ENCODE data around the gene RANGAP1. TPM values are rescaled to one million over a fixed set of nuclear protein-coding genes. Genes with fewer than 3 reads are reported as not detected.
A peak's percentile ranks its signal among the peaks of the same experiment; 100 is the strongest.

Gene RANGAP1
- total RNA-seq, 4 donors from 2014 or later: 35.5 to 42.7 (median 38.8) TPM

DNA sequence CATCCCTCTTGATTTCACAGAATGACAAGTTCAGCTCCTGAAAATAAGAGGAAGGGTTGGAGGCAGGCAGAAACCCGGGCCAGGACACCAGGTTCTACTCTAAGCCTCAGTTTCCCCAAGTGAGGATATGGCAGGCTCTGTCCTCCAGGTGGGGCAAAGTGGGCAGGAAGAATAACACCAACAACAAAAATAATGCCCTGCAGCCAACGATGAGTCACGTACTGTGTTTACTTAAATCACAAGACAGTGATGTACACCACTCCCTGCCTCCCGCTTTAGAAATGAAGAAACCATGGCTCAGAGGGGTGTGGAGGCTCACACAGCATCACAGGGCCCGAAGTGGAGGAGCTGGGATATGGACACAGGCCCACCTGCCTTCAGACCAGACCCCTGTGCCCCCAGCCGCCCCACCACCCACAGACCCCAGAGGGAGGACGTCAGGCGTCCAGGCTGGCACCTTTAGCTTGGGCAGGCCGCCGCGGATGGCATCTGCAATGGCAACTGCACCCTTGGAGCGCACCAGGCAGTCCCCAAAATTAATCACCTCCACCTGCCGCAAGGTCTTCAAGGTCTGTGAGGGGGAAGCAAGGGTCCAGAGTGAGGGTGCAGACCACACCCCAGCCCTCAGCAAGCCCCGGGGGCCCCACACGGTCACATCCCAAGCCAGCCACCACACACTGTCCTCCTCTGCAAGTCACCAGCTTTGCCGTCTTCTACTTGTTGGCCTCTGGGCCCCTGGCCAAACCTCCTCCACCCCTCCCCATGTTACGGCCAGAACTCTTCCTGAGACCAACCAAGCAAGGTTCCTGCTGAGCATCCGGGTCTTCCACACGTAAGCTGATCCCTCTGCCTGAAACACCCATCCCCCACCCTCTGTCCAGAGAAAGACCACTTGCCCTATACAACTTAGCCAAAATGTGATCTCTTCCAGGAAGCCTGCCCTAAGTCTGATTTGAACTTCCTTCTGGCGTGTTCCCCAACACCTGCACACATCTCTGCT, 29.4 kb downstream of the RANGAP1 start:
- no peaks in the 10 kb centered on the region for H3K27me3 ChIP-seq
- no peak overlapping the region for H3K27ac ChIP-seq
- peaks cover 45 to 57% of the 10 kb centered on the region in 2 donors for H3K36me3 ChIP-seq
- no peaks in the 10 kb centered on the region for H3K4me1 ChIP-seq
- no peaks in the 10 kb centered on the region for H3K9me3 ChIP-seq
- DNase-seq: peak in 1 of 2 donors; percentile 12
- no peak overlapping the region for H3K4me3 ChIP-seq (replicated peaks in 1 of 3)
- 78 to 79% methylated on average over 14 to 19 of the region's 20 CpGs for WGBS, 2 donors
- intact Hi-C loops (cut with DNase I): no loop called here
- TF ChIP-seq, protein P1, sequence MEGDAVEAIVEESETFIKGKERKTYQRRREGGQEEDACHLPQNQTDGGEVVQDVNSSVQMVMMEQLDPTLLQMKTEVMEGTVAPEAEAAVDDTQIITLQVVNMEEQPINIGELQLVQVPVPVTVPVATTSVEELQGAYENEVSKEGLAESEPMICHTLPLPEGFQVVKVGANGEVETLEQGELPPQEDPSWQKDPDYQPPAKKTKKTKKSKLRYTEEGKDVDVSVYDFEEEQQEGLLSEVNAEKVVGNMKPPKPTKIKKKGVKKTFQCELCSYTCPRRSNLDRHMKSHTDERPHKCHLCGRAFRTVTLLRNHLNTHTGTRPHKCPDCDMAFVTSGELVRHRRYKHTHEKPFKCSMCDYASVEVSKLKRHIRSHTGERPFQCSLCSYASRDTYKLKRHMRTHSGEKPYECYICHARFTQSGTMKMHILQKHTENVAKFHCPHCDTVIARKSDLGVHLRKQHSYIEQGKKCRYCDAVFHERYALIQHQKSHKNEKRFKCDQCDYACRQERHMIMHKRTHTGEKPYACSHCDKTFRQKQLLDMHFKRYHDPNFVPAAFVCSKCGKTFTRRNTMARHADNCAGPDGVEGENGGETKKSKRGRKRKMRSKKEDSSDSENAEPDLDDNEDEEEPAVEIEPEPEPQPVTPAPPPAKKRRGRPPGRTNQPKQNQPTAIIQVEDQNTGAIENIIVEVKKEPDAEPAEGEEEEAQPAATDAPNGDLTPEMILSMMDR (IDR thresholded peaks at IDR 0.05): no peak
- no peak for TF ChIP-seq POLR2A (IDR thresholded peaks at IDR 0.05)

DNA sequence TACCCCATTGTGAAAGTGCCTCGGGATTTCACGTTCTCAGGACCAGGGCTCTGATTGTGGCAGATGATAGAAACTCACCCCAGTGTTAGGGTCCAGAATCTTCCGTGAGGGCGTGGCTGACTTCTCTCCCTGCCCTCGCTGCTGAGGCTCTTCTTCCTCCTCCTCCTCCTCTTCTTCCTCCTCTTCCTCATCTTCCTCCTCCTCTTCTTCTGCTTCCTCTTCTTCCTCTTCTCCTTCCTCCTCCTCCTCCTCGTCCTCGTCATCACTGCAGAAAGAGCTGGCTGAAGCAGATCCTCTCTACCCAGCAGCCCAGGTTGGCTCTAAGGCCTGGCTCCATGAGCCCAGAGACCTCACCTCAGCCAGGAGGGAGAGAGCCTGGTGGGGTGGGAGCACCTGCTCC, 31.8 kb downstream of the RANGAP1 start:
- Histone ChIP-seq H3K4me3 (replicated peaks in 1 of 3) (no peak overlapping the region), H3K27me3 (no peaks in the 10 kb centered on the region), H3K9me3 (no peaks in the 10 kb centered on the region), H3K4me1 (no peaks in the 10 kb centered on the region), H3K36me3 (peaks cover 57 to 58% of the 10 kb centered on the region in 2 donors), H3K27ac (no peak overlapping the region)
- TF ChIP-seq POLR2A (IDR thresholded peaks at IDR 0.05): no peak
- TF ChIP-seq, protein P1 (IDR thresholded peaks at IDR 0.05): no peak
- 93 to 94% methylated on average over 7 of the region's 7 CpGs for WGBS, 2 donors
- intact Hi-C loops (cut with DNase I): no loop called here
- DNase-seq: no peak

DNA sequence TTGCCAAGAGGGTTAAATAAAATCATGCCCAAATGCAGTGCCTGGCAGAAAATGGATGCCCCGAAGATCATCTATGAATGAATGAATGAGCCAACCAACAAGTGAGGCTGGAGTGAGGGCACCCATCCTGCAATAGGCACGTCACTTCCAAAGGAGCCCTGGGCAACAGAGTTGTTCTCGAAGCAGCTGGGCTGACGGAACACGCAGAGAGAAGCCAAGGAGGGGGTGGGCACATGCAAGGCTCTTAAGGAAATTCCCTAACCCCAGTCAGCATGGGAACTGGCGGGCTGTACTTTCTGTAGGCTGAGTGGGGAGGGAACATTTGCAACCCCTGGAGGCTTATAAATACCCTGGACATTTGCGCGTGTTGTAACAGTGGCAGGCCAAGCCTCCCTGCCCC, 33.6 kb downstream of the RANGAP1 start:
- TF ChIP-seq POLR2A (IDR thresholded peaks at IDR 0.05): no peak
- TF ChIP-seq, protein P1 (IDR thresholded peaks at IDR 0.05): no peak
- no peak for DNase-seq
- H3K27me3 ChIP-seq: no peaks in the 10 kb centered on the region
- H3K4me3 ChIP-seq (replicated peaks in 1 of 3): no peak overlapping the region
- intact Hi-C loops (cut with DNase I): no loop called here
- H3K36me3 ChIP-seq: peaks cover 60 to 63% of the 10 kb centered on the region in 2 donors
- H3K9me3 ChIP-seq: no peaks in the 10 kb centered on the region
- H3K27ac ChIP-seq: no peak overlapping the region
- WGBS, 2 donors: 96 to 99% methylated on average over 8 of the region's 8 CpGs
- H3K4me1 ChIP-seq: no peaks in the 10 kb centered on the region

DNA sequence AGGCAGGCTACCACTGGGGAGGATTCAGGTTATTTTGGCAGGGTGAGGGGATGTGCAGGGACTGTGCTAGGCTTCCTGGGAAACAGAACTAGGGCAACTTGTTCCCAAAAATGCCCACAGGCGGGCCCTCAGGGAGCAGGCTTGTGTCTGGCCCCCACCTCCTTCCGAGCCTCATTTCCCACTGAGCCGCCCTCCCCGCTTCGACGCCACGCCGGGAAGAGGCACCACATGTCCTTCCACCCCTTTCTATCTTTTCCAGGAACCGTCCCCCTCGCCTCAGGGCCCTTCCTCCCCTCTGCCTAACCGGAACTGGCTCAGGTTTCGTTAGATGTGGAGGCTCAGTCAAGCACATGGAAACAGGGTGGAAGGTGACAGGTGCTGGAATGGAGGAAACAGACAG, 35.9 kb downstream of the RANGAP1 start:
- no peaks in the 10 kb centered on the region for H3K4me1 ChIP-seq
- TF ChIP-seq, protein P1 (IDR thresholded peaks at IDR 0.05): no peak
- TF ChIP-seq POLR2A (IDR thresholded peaks at IDR 0.05): no peak
- no peaks in the 10 kb centered on the region for H3K9me3 ChIP-seq
- no peaks in the 10 kb centered on the region for H3K27me3 ChIP-seq
- intact Hi-C loops (cut with DNase I): no loop called here
- no peak for DNase-seq
- peaks cover 58 to 64% of the 10 kb centered on the region in 2 donors for H3K36me3 ChIP-seq
- 94 to 97% methylated on average over 12 of the region's 12 CpGs for WGBS, 2 donors
- no peak overlapping the region for H3K27ac ChIP-seq
- H3K4me3 ChIP-seq (replicated peaks in 1 of 3): no peak overlapping the region

DNA sequence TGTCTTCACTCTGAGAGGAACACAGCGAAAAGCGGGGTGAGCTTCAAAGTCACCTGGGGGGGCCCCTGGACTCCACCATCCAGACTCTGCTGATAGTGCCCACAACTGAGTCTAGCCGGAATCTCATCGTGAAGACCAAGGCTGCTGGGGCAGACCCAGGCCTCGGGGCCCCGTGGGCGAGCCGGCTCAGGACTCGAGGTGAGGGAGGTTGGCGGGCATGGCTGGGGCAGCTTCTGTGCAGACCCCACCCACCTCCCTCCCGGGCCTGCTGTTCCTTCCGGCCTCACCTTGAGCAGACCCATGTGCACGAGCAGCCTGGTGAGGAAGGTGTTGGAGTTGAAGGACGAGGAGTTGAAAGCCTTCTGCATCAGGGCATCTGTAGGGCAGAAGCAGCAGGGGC, 36.5 kb downstream of the RANGAP1 start:
- H3K27ac ChIP-seq: no peak overlapping the region
- 94 to 100% methylated on average over 3 to 8 of the region's 14 CpGs for WGBS, 2 donors
- intact Hi-C loops (cut with DNase I): no loop called here
- no peak overlapping the region for H3K4me3 ChIP-seq (replicated peaks in 1 of 3)
- H3K27me3 ChIP-seq: no peaks in the 10 kb centered on the region
- peaks cover 58 to 64% of the 10 kb centered on the region in 2 donors for H3K36me3 ChIP-seq
- DNase-seq: no peak
- H3K4me1 ChIP-seq: no peaks in the 10 kb centered on the region
- H3K9me3 ChIP-seq: no peaks in the 10 kb centered on the region
- TF ChIP-seq, protein P1 (IDR thresholded peaks at IDR 0.05): no peak
- TF ChIP-seq POLR2A (IDR thresholded peaks at IDR 0.05): no peak

Measured in thyroid gland (tissue), 4 donors.